ENCODE measurements around the gene CAPN5. TPM values are rescaled to one million over a fixed set of nuclear protein-coding genes. Genes with fewer than 3 reads are reported as not detected.
"Not testable (repeated sequence)": the region's sequence is repeated elsewhere in the genome, so short reads cannot be mapped to it uniquely, and the experiment has no call there.

Gene CAPN5
- polyA plus RNA-seq, 4 donors = 22.8 to 37.4 (median 26.5) TPM

- DNase-seq (ENCODE audit: low read depth in 4 of 4, low spot score in 2 of 4) = no peak
These were observed 28.1 kb downstream of the CAPN5 start for GRCh38 chr11:77094841-77095365.

DNA sequence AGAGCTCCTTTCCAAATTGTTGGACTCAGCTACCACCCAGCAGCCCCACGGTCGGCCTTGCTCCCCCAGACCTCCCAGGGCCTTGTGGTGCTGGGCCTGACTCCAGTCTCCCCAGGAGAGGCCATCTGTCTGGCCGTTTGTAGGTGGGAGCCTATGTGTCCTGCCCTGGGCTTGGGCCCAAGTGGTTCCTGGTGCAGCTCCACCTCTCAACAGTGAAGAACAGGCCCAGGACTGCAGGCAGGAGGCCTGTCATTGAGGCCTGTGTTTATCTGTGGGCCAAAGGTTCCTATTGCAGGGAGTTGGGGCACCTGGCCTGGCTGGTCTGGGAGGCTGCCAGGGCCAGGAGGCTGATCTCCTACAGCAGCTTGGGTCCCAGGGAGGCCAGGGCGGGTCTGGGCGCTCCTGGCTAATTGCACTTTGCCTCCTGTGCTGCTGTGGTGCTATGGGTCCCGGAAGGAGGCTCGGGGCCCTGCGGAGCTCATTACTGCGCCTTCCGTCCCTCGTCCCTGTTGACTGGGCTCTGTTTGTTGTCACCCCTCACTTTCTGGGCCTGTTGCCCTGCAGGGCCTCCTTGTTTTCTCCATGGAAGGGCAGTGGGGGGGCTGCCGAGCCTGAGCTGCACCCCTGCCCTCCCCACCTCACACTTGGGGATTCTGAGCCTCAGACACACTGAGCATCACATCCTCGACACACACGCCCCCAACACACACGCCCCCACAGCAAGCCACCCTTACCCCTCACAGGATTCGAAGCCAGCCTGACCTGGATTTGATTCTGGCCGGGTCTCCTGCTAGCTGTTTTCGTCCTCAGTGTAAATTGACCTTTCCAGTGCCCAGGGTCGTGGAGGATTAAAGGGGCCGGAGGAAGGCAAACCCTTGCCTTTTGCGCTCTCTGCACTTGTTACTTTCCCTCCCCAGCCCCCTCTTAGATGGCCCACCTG, 29.1 kb downstream of the CAPN5 start:
- DNase-seq (ENCODE audit: low read depth in 4 of 4, low spot score in 2 of 4) = no peak

- DNase-seq (ENCODE audit: low read depth in 4 of 4, low spot score in 2 of 4) = no peak
These were observed 29.8 kb downstream of the CAPN5 start for GRCh38 chr11:77096591-77097019.

- DNase-seq (ENCODE audit: low read depth in 4 of 4, low spot score in 2 of 4) = not testable (repeated sequence)
These were observed 30.4 kb downstream of the CAPN5 start for GRCh38 chr11:77097180-77097579.

DNA sequence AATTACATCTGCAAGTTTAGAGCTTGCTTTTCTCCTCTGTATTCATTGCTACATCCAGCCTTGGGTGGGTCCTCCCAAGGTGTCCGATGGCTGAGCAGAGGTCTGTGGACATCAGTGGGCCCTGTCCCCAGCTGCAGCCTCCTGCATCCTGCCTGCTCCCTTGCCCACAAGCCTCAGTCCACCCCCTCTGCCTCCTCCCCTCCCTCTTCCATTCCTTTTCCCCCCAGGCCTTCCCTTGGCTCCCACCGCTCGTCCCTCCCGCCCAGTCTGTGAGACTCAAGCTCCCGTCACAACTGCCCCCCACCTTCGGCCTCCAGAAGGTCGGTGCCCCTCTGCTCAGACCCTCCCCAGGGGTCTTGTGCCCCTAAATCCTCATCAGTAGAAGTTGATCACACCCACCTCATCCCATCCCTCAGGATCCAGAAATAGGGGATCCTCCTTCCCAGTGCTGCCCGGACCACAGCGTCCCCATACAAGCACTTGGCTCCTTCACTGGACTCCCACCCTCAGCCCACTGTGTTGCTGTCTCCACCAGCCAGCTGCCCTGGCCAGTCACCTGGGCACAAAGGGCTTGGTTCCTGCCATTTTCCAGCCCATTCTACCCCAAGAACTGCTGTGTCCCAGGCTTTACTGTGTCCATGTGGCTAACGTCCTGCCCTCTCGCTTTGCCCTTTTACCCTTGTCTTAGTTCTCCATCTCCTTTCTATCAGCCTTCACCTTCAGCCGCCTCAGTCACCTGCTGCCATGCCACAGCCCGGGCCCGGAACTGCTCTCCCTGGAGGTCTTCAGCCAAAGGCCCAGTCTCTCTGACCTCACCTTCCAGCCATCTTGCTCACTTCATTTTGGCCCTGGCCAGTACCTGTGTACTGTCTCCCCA, 33.6 kb downstream of the CAPN5 start:
- no peak for DNase-seq (ENCODE audit: low read depth in 4 of 4, low spot score in 2 of 4)

DNA sequence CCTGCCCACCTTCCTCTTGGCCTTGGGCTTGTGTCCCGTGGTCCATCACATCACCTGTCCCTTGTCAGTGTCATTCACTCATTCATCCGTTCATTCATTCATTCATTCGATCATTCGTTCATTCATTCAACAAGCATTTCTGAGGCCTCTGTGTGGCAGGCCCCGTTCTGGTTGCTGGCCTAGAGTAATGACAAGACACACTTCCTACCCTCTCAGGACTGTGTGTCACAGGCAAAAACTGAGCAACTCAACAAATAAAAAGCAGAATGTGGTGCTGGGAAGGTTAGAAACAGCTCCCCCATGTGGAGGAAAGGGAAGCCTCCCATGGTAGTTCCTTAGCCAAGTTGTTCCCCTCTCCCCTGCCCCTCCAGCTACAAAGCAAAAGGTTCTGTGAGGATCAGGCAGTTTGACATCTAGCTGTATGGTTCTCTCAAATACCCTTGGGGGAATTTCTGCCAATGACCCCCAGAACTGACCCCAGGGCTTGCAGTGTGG, 34.3 kb downstream of the CAPN5 start:
- DNase-seq (ENCODE audit: low read depth in 4 of 4, low spot score in 2 of 4) = no peak

- no peak for DNase-seq (ENCODE audit: low read depth in 4 of 4, low spot score in 2 of 4)
These were observed 35.8 kb downstream of the CAPN5 start, which contains the start of gene OMP for GRCh38 chr11:77102246-77103210. Gene OMP (plus strand): TSS chr11:77102840. CDS start chr11:77102840, 0 bp downstream.

DNA sequence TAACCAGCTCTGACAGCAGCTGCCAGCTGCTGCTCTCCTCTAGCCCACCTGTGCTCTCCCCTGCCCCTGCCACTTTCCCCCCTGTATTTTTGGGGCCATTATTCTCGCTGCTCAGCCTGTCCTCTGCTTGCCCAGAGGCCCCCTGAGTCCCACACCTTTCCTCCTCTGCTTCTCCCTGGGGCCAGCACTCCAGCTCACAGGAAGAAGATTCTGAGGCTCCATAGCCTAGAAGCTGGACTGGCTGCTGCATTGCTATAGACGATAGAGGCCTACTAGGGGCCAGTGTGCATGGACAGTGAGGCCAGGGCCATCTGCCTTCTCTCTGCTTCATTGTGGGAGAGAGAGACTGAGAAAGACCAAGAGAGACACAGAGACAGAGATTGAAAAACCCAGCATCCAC, 36.5 kb downstream of the CAPN5 start:
- no peak for DNase-seq (ENCODE audit: low read depth in 4 of 4, low spot score in 2 of 4)

DNA sequence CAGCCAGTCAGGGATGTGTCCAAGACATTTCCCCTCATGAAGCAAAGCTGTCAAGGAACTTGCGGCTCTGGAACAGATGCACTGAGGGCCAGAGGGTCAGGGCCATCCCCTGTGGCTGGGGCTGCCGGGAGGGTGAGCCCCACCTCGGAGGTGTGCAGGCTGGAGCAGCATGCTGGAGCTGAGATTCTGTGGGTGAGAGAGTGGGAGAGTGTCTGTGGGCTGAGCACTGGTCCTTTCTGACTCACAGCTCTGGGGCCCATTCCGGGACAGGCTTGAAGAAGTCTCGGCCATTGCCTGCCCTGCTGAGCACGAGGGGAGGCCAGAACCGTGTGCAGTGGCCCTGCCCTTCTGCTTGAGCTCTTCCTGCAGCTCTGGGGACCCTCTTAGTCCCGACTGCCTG, 38.0 kb downstream of the CAPN5 start:
- no peak for DNase-seq (ENCODE audit: low read depth in 4 of 4, low spot score in 2 of 4)

- DNase-seq (ENCODE audit: low read depth in 4 of 4, low spot score in 2 of 4) = no peak
These were observed 39.5 kb downstream of the CAPN5 start for GRCh38 chr11:77106321-77106720.

GRCh38 chr11:77106759-77107158, 40.0 kb downstream of the CAPN5 start:
- DNase-seq (ENCODE audit: low read depth in 4 of 4, low spot score in 2 of 4) = no peak

- no peak for DNase-seq (ENCODE audit: low read depth in 4 of 4, low spot score in 2 of 4)
These were observed 41.2 kb downstream of the CAPN5 start for GRCh38 chr11:77107950-77108349.

DNA sequence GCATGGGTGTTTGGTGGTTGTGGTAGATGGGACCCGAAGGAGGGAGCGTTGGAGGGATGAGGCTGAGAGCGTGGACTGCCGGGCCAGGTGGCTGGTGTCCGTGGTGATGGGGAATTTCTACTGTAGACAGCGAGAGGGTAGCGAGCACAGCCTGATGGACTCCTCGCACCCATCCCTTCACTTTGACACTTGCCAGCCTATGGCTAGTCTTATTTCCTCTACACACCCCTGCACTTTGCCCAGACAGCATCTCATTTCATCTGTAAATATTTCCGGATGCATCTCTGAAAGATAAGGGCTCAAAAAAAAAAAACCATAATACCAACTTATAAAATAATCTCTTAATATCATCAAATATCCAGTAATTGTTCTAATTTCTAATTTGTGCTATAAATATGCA, 41.7 kb downstream of the CAPN5 start:
- DNase-seq (ENCODE audit: low read depth in 4 of 4, low spot score in 2 of 4) = no peak

- DNase-seq (ENCODE audit: low read depth in 4 of 4, low spot score in 2 of 4) = no peak
These were observed 42.7 kb downstream of the CAPN5 start for GRCh38 chr11:77109236-77110019.

GRCh38 chr11:77110836-77111235, 44.1 kb downstream of the CAPN5 start:
- no peak for DNase-seq (ENCODE audit: low read depth in 4 of 4, low spot score in 2 of 4)

DNA sequence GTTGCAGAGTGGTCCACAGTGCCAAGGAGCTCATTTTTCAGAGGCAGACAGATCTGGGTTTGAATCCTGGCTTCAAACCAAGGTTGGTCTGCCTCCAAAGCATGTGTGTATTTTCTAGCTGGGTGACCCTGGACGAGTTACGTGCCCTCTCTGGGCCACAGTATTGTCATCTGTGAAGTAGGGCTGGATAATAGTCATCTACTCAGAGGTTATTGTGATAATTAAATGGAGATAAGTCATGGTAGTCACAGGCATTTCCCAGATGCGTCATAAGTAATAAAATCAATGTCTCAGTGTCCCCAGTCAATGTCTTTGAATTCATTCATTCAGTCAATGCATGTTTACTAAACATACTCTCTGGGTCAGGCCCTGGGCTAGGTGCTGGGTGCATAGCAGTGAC, 44.5 kb downstream of the CAPN5 start:
- DNase-seq (ENCODE audit: low read depth in 4 of 4, low spot score in 2 of 4) = no peak

DNA sequence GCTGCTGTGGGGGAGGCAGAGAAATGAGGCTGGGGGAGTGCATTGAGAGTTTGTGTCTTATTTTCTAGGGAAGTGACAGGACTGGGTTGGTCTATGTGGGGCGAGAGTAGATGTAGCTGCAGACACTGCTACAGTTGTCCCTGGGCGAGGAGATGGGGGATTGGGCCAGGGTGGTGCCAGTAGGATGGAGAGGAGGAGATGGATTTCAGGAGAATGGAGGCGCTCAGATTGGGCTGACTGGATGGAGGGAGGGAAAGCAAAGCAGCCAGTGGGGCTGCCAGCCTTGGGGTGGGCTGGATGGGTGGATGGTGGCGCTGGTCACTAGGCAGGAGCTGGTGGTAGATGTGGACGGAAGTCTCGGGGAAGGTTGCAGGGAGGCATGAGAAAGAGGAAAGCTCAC, 45.2 kb downstream of the CAPN5 start:
- DNase-seq (ENCODE audit: low read depth in 4 of 4, low spot score in 2 of 4) = no peak

DNA sequence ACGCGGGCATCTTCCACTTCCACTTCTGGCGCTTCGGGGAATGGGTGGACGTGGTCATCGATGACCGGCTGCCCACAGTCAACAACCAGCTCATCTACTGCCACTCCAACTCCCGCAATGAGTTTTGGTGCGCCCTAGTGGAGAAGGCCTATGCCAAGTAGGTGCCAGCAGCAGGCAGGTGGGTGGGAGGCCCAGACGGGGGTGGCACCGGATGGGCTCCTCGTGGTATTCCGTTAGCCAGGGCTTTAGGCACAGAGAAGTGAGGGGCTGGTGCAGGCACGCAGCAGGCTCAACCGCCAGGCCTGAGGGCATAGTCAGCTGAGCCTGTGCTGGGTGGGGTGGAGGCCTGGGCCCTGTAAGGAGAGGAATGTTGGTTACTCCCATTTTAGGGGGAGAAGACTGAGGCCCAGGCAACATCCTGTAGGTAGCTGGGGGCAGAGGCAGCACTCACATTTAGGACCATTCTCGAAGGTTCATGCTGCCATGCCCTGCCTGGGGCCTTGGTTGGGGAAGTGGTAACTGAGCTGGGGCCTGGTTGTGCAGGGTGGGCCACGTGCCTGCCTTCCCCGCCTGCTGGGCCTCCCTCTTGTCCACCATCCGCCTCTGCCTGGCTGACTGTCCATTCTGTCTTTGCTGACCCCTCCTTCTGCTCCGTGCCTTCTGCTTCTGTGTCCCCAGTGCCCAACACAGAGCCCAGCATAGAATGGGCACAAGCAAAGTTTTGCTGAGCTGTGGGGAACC, 46.0 kb downstream of the CAPN5 start:
- DNase-seq (ENCODE audit: low read depth in 4 of 4, low spot score in 2 of 4) = no peak

Measured in left renal cortex interstitium (tissue), 4 donors.